ENCODE results near the gene CDK9.

GRCh38 chr9:127761491-127761956, 24.3 kb upstream of the CDK9 start:
- TF ChIP-seq POLR2A (IDR thresholded peaks at IDR 0.05) = no peak
- no peak for TF ChIP-seq CTCF (IDR thresholded peaks at IDR 0.05)

All from body of pancreas (tissue), 4 donors.